GM23248 (cell line): ENCODE measurements around the gene OR8B8. TPM values are rescaled to one million over a fixed set of nuclear protein-coding genes. Genes with fewer than 3 reads are reported as not detected.

Experiments
- DNase-seq: peaks from one replicate; pipeline ENCODE4 v3.0.0-alpha.2; 2015
- H2AFZ ChIP-seq: fragments of 200-600 bp; sonication (generic); 2 replicates; pipeline ENCODE4 v1.6.1; 2016; ENCODE audit warnings: antibody characterized with exemption
- H3F3A ChIP-seq: fragments of 200-600 bp; sonication (generic); 2 replicates; pipeline ENCODE4 v1.6.1; 2016; ENCODE audit warnings: mild to moderate bottlenecking, antibody characterized with exemption, mixed run types; ENCODE audit not compliant: insufficient read depth
- H3K27ac ChIP-seq: fragments of 200-600 bp; sonication (generic); 2 replicates; pipeline ENCODE4 v1.5.1; 2016; ENCODE audit warnings: mild to moderate bottlenecking
- H3K27me3 ChIP-seq: fragments of 200-600 bp; sonication (generic); replicated peaks from 2 replicates; pipeline ENCODE4 v1.6.1; 2016; ENCODE audit warnings: mild to moderate bottlenecking; ENCODE audit not compliant: insufficient read depth
- H3K36me3 ChIP-seq: fragments of 200-600 bp; sonication (generic); 2 replicates; pipeline ENCODE4 v1.6.1; 2016; ENCODE audit warnings: low read depth, mild to moderate bottlenecking
- H3K4me1 ChIP-seq: fragments of 200-600 bp; sonication (generic); 2 replicates; pipeline ENCODE4 v1.6.1; 2016; ENCODE audit warnings: mild to moderate bottlenecking; ENCODE audit not compliant: insufficient read depth
- H3K4me2 ChIP-seq: fragments of 200-600 bp; sonication (generic); one replicate; pipeline ENCODE4 v1.6.1; 2016; ENCODE audit warnings: mild to moderate bottlenecking; ENCODE audit not compliant: unreplicated experiment
- H3K4me3 ChIP-seq: fragments of 200-600 bp; sonication (generic); 2 replicates; pipeline ENCODE4 v1.5.1; 2016; ENCODE audit warnings: mild to moderate bottlenecking
- H3K79me2 ChIP-seq: fragments of 200-600 bp; sonication (generic); 2 replicates; pipeline ENCODE4 v1.6.1; 2016; ENCODE audit warnings: mild to moderate bottlenecking; ENCODE audit not compliant: insufficient read depth
- H3K9ac ChIP-seq: fragments of 200-600 bp; sonication (generic); 2 replicates; pipeline ENCODE4 v1.6.1; 2016; ENCODE audit warnings: mild to moderate bottlenecking
- H3K9me2 ChIP-seq: fragments of 200-600 bp; sonication (generic); 2 replicates; pipeline ENCODE4 v1.6.1; 2016; ENCODE audit warnings: mixed run types, mild to moderate bottlenecking, moderate library complexity; ENCODE audit not compliant: insufficient read depth
- H3K9me3 ChIP-seq: fragments of 200-600 bp; sonication (generic); one replicate; pipeline ENCODE4 v1.6.1; 2017; ENCODE audit warnings: low read depth
- H4K20me1 ChIP-seq: fragments of 200-600 bp; sonication (generic); 2 replicates; pipeline ENCODE4 v1.6.0; 2016; ENCODE audit not compliant: insufficient read depth
- EZH2 ChIP-seq: fragments of 200-600 bp; sonication (generic); IDR thresholded peaks from 2 replicates; pipeline ENCODE4 v1.6.1; 2018; ENCODE audit warnings: antibody characterized with exemption, mild to moderate bottlenecking; ENCODE audit not compliant: insufficient read depth, poor library complexity, severe bottlenecking
- EZH2phosphoT487 ChIP-seq: fragments of 200-600 bp; sonication (generic); IDR thresholded peaks from 2 replicates; pipeline ENCODE4 v1.6.1; 2018; ENCODE audit warnings: antibody characterized with exemption, moderate library complexity, mild to moderate bottlenecking, low read depth; ENCODE audit not compliant: insufficient read depth
- WGBS, 2 experiments: methylation state at CpG; one replicate each; pipeline ENCODE4 v1.1.6; 2015 to 2017; ENCODE audit warnings: low lambda C conversion rate in 2 of 2, low coverage in 1 of 2; ENCODE audit errors: missing lambda C conversion rate in 2 of 2; 5-methylcytosine and 5-hydroxymethylcytosine counted together
- in situ Hi-C: fragments of 300-500 bp; cut with MboI; formaldehyde crosslinking; loops from 2 replicates; pipeline ENCODE4 v1.15.0; 2020
- polyA plus RNA-seq: library from polyadenylated mRNA; unstranded; fragments of >200 nt; fragmentation: Nextera tagmentation; extraction: Ambion mirVana; gene quantifications from 2 replicates; pipeline ENCODE4 v1.2.1, GENCODE V29; 2016
- total RNA-seq: library from RNA; depleted of rRNA; stranded (reverse); fragments of >200 nt; shearing (Covaris generic); gene quantifications from 2 replicates; pipeline ENCODE4 v1.2.3, GENCODE V29; 2014

The OR8B8 gene
- total and polyA plus RNA-seq, 2 experiments from 2014 or later, result not detected

- H3K4me2 ChIP-seq, result no peak overlapping the region
- no peak for TF ChIP-seq EZH2
- TF ChIP-seq EZH2phosphoT487, result no peak
- WGBS, 2 experiments, result 30 to 33% methylated on average over 5 of the region's 5 CpGs
- H3K79me2 ChIP-seq, result no peaks in the 10 kb centered on the region
- no peak overlapping the region for H3K4me3 ChIP-seq
- no peaks in the 10 kb centered on the region for H4K20me1 ChIP-seq
- no peaks in the 10 kb centered on the region for H3F3A ChIP-seq
- H3K9me2 ChIP-seq, result no peaks in the 10 kb centered on the region
- in situ Hi-C loops, result no loop called here
- no peaks in the 10 kb centered on the region; the same call in 1 of the 2 replicates for H3K27me3 ChIP-seq
- no peaks in the 10 kb centered on the region for H3K36me3 ChIP-seq
- H2AFZ ChIP-seq, result no peak overlapping the region
- H3K9ac ChIP-seq, result no peak overlapping the region
- no peak for DNase-seq
- H3K27ac ChIP-seq, result no peak overlapping the region
- no peaks in the 10 kb centered on the region for H3K4me1 ChIP-seq
- H3K9me3 ChIP-seq, result no peaks in the 10 kb centered on the region
Observed at GRCh38 chr11:124441081-124441480, 4.4 kb downstream of the OR8B8 start.

GRCh38 chr11:124440608-124441007, 4.9 kb downstream of the OR8B8 start:
- no peaks in the 10 kb centered on the region for H4K20me1 ChIP-seq

GRCh38 chr11:124434699-124435098, 10.8 kb downstream of the OR8B8 start:
- no peak overlapping the region for H2AFZ ChIP-seq
- no peak overlapping the region for H3K27ac ChIP-seq
- no peak overlapping the region for H3K4me2 ChIP-seq
- H3K4me3 ChIP-seq, result no peak overlapping the region
- no peaks in the 10 kb centered on the region for H3F3A ChIP-seq
- 28 to 30% methylated on average over 2 of the region's 2 CpGs for whole genome bisulfite sequencing, 2 experiments
- H3K9ac ChIP-seq, result no peak overlapping the region
- no peaks in the 10 kb centered on the region for H3K79me2 ChIP-seq
- TF ChIP-seq EZH2phosphoT487, result no peak
- no peak for TF ChIP-seq EZH2
- no peaks in the 10 kb centered on the region for H3K36me3 ChIP-seq
- no peaks in the 10 kb centered on the region for H3K9me3 ChIP-seq
- no peaks in the 10 kb centered on the region; the same call in 1 of the 2 replicates for H3K27me3 ChIP-seq
- no peaks in the 10 kb centered on the region for H3K9me2 ChIP-seq
- no peaks in the 10 kb centered on the region for H3K4me1 ChIP-seq
- no peaks in the 10 kb centered on the region for H4K20me1 ChIP-seq
- in situ Hi-C loops, result no loop called here
- DNase-seq, result no peak

More at GRCh38 chr11:124440608-124441007, 4.9 kb downstream of the OR8B8 start:
- TF ChIP-seq EZH2, result no peak
- TF ChIP-seq EZH2phosphoT487, result no peak
- Histone ChIP-seq H3K4me1 (no peaks in the 10 kb centered on the region), H3K79me2 (no peaks in the 10 kb centered on the region), H3K27ac (no peak overlapping the region), H3K9ac (no peak overlapping the region), H3K4me2 (no peak overlapping the region), H2AFZ (no peak overlapping the region), H3K9me2 (no peaks in the 10 kb centered on the region), H3F3A (no peaks in the 10 kb centered on the region), H3K36me3 (no peaks in the 10 kb centered on the region), H3K9me3 (no peaks in the 10 kb centered on the region), H3K4me3 (no peak overlapping the region), H3K27me3 (no peaks in the 10 kb centered on the region; the same call in 1 of the 2 replicates)
- DNase-seq, result no peak
- in situ Hi-C loops, result no loop called here
- 42 to 45% methylated on average over 4 of the region's 4 CpGs for WGBS, 2 experiments

- H3K27ac ChIP-seq, result no peak overlapping the region
- in situ Hi-C loops, result no loop called here
- H3K36me3 ChIP-seq, result no peaks in the 10 kb centered on the region
- TF ChIP-seq EZH2 (no peak), EZH2phosphoT487 (no peak)
- H3K4me1 ChIP-seq, result no peaks in the 10 kb centered on the region
- no peak overlapping the region for H2AFZ ChIP-seq
- no peaks in the 10 kb centered on the region for H3F3A ChIP-seq
- H3K9me2 ChIP-seq, result no peaks in the 10 kb centered on the region
- no peaks in the 10 kb centered on the region for H3K27me3 ChIP-seq
- no peaks in the 10 kb centered on the region for H3K9me3 ChIP-seq
- WGBS, 2 experiments, result 22 to 25% methylated on average over 2 of the region's 2 CpGs
- no peak overlapping the region for H3K4me3 ChIP-seq
- no peaks in the 10 kb centered on the region for H4K20me1 ChIP-seq
- H3K9ac ChIP-seq, result no peak overlapping the region
- H3K4me2 ChIP-seq, result no peak overlapping the region
- no peak for DNase-seq
- no peaks in the 10 kb centered on the region for H3K79me2 ChIP-seq
Observed at GRCh38 chr11:124429599-124429998, 15.9 kb downstream of the OR8B8 start.
